ENCODE data around the gene DFFB.

DNA sequence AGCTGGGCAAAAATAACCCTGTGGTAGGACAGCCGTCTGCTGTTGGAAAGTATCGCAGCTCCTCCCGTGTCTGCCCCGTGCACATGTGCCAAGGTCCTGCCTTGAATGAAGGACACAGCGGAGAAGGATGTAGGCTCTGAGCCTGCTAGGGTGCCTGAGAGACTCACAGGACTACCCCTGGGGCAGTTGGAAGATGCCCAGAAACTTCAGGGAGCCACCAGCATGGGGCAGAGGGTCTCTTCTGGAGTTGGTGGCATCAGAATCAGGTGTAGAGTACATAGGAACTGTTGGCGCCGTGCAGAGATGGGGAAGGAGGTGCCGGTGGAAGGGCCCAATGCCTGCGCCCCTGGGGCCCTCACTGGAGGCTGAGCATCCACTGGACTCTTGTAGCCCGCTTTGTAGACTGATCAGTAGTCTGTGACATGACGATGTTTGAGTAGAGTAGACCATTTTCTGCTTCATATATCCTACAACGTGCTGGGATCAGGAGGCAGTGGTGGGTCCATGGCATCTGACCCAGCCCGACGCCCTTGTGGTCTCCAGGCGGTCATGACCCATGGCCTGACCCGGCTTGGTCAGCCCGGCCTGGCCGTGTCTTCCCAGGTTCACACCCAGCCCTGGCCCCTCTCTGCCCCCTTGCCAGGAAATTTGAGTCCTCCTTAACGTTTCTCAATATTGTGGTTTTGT lies 48.1 kb downstream of the DFFB start:
- TF ChIP-seq, protein P1, sequence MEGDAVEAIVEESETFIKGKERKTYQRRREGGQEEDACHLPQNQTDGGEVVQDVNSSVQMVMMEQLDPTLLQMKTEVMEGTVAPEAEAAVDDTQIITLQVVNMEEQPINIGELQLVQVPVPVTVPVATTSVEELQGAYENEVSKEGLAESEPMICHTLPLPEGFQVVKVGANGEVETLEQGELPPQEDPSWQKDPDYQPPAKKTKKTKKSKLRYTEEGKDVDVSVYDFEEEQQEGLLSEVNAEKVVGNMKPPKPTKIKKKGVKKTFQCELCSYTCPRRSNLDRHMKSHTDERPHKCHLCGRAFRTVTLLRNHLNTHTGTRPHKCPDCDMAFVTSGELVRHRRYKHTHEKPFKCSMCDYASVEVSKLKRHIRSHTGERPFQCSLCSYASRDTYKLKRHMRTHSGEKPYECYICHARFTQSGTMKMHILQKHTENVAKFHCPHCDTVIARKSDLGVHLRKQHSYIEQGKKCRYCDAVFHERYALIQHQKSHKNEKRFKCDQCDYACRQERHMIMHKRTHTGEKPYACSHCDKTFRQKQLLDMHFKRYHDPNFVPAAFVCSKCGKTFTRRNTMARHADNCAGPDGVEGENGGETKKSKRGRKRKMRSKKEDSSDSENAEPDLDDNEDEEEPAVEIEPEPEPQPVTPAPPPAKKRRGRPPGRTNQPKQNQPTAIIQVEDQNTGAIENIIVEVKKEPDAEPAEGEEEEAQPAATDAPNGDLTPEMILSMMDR (IDR thresholded peaks at IDR 0.05) = no peak
- no peak for TF ChIP-seq POLR2A (IDR thresholded peaks at IDR 0.05)
